Pulmonary artery endothelial cell (primary cell): ENCODE results near the gene ZBTB39. TPM values are rescaled to one million over a fixed set of nuclear protein-coding genes. Genes with fewer than 3 reads are reported as not detected.
"Not testable (repeated sequence)": the region's sequence is repeated elsewhere in the genome, so short reads cannot be mapped to it uniquely, and the experiment has no call there.

Experiments used
- DNase-seq: peaks from one replicate; pipeline ENCODE4 v3.0.0-alpha.2; 2011; ENCODE audit warnings: low read depth, low spot score
- total RNA-seq: library from RNA; depleted of rRNA; stranded (reverse); fragments of >200 nt; gene quantifications from 2 replicates; pipeline ENCODE4 v1.2.3, GENCODE V29; 2014

ZBTB39 gene
- total RNA-seq: 6.0 and 7.4 TPM in 2 replicates

- no peak for DNase-seq
Measured at GRCh38 chr12:57005980-57006808, at the start of gene ZBTB39. Gene ZBTB39 (minus strand): TSS chr12:57006546. CDS start chr12:57004917, 1,629 bp downstream.

GRCh38 chr12:57055824-57056223 lies 49.5 kb upstream of the ZBTB39 start:
- DNase-seq: no peak

- DNase-seq: not testable (repeated sequence)
Measured at GRCh38 chr12:57053901-57054300, 47.6 kb upstream of the ZBTB39 start.

GRCh38 chr12:57053146-57053545 lies 46.8 kb upstream of the ZBTB39 start:
- not testable (repeated sequence) for DNase-seq

GRCh38 chr12:57051011-57051410 lies 44.7 kb upstream of the ZBTB39 start:
- no peak for DNase-seq

GRCh38 chr12:57049890-57050289 lies 43.5 kb upstream of the ZBTB39 start, which contains the start of gene MYO1A:
Gene MYO1A (minus strand): TSS chr12:57050129. CDS start chr12:57048323, 1,806 bp downstream.
- DNase-seq: no peak

GRCh38 chr12:57049119-57049446 lies 42.7 kb upstream of the ZBTB39 start:
- DNase-seq: no peak

- no peak for DNase-seq
Measured at GRCh38 chr12:57048423-57049118, 42.2 kb upstream of the ZBTB39 start.

- DNase-seq: no peak
Measured at GRCh38 chr12:57047981-57048380, 41.6 kb upstream of the ZBTB39 start.

- DNase-seq: no peak
Measured at GRCh38 chr12:57046947-57047890, 40.9 kb upstream of the ZBTB39 start.

- no peak for DNase-seq
Measured at GRCh38 chr12:57046086-57046791, 39.9 kb upstream of the ZBTB39 start.

- DNase-seq: no peak
Measured at GRCh38 chr12:57044889-57045288, 38.5 kb upstream of the ZBTB39 start.

GRCh38 chr12:57044468-57044867 lies 38.1 kb upstream of the ZBTB39 start:
- no peak for DNase-seq

GRCh38 chr12:57042695-57043094 lies 36.3 kb upstream of the ZBTB39 start:
- DNase-seq: no peak

- DNase-seq: no peak
Measured at GRCh38 chr12:57040750-57041149, 34.4 kb upstream of the ZBTB39 start.

GRCh38 chr12:57040211-57040610 lies 33.9 kb upstream of the ZBTB39 start:
- DNase-seq: no peak

- no peak for DNase-seq
Measured at GRCh38 chr12:57039016-57039798, 32.9 kb upstream of the ZBTB39 start.

- DNase-seq: no peak
Measured at GRCh38 chr12:57037264-57037663, 30.9 kb upstream of the ZBTB39 start.

GRCh38 chr12:57033431-57033830 lies 27.1 kb upstream of the ZBTB39 start:
- DNase-seq: no peak

- DNase-seq: no peak
Measured at GRCh38 chr12:57031789-57032188, 25.4 kb upstream of the ZBTB39 start.
